ENCODE measurements around the gene APOE.

APOE gene

GRCh38 chr19:44872661-44873060 is 32.9 kb upstream of the APOE start:
- ATAC-seq: no peak
- no peak for TF ChIP-seq ZNF8 (CRISPR knock-in tag; IDR thresholded peaks at IDR 0.05)
- no peak for TF ChIP-seq ZNF70 (CRISPR knock-in tag; IDR thresholded peaks at IDR 0.05)
- TF ChIP-seq BACH2 (CRISPR knock-in tag; IDR thresholded peaks at IDR 0.05; ENCODE audit: borderline replicate concordance): no peak
- TF ChIP-seq TSHZ2 (CRISPR knock-in tag; IDR thresholded peaks at IDR 0.05): no peak
- TF ChIP-seq ISL1 (CRISPR knock-in tag; IDR thresholded peaks at IDR 0.05): no peak
- TF ChIP-seq ESRRG (CRISPR knock-in tag; IDR thresholded peaks at IDR 0.05): no peak
- TF ChIP-seq TCF4 (CRISPR knock-in tag; IDR thresholded peaks at IDR 0.05; ENCODE audit: borderline replicate concordance): no peak
- TF ChIP-seq PATZ1 (CRISPR knock-in tag; IDR thresholded peaks at IDR 0.05; ENCODE audit: borderline replicate concordance): no peak
- no peak for TF ChIP-seq OSR1 (CRISPR knock-in tag; IDR thresholded peaks at IDR 0.05)
- TF ChIP-seq ZC3H10 (CRISPR knock-in tag; IDR thresholded peaks at IDR 0.05): no peak
- TF ChIP-seq SNAI2 (CRISPR knock-in tag; IDR thresholded peaks at IDR 0.05): no peak
- TF ChIP-seq ZFP30 (CRISPR knock-in tag; IDR thresholded peaks at IDR 0.05): no peak
- no peak for TF ChIP-seq CSRNP3 (CRISPR knock-in tag; IDR thresholded peaks at IDR 0.05)
- TF ChIP-seq GLIS3 (CRISPR knock-in tag; IDR thresholded peaks at IDR 0.05): no peak
- TF ChIP-seq POU6F1 (CRISPR knock-in tag; IDR thresholded peaks at IDR 0.05; ENCODE audit: borderline replicate concordance, low read depth): no peak
- no peak for TF ChIP-seq CREB5 (CRISPR knock-in tag; IDR thresholded peaks at IDR 0.05; ENCODE audit: low read depth)
- no peak for TF ChIP-seq RARB (CRISPR knock-in tag; IDR thresholded peaks at IDR 0.05)

- no peak for ATAC-seq
- TF ChIP-seq TSHZ2 (CRISPR knock-in tag; IDR thresholded peaks at IDR 0.05) (no peak), ZNF565 (CRISPR knock-in tag; conservative IDR thresholded peaks at IDR 0.05; ENCODE audit: low read depth) (no peak), POU6F1 (CRISPR knock-in tag; IDR thresholded peaks at IDR 0.05; ENCODE audit: borderline replicate concordance, low read depth) (no peak), TOX (CRISPR knock-in tag; IDR thresholded peaks at IDR 0.05; ENCODE audit: borderline replicate concordance) (no peak)
These were observed 31.3 kb upstream of the APOE start for GRCh38 chr19:44874317-44874716.
